Left ventricle myocardium inferior (tissue), 1 donor: ENCODE measurements around the gene WNT3A. TPM values are rescaled to one million over a fixed set of nuclear protein-coding genes. Genes with fewer than 3 reads are reported as not detected.

ENCODE experiments used
- DNase-seq: peaks from one replicate; pipeline ENCODE4 v3.0.0-alpha.2; 2020
- H3K27ac ChIP-seq: fragments of 200-600 bp; replicated peaks from 2 replicates; pipeline ENCODE4 v1.8.0; 2021
- H3K27me3 ChIP-seq: fragments of 200-600 bp; 2 replicates; pipeline ENCODE4 v1.8.0; 2021; ENCODE audit warnings: low read depth
- H3K36me3 ChIP-seq: fragments of 200-600 bp; 2 replicates; pipeline ENCODE4 v1.8.0; 2021
- H3K4me1 ChIP-seq: fragments of 200-600 bp; 2 replicates; pipeline ENCODE4 v1.8.0; 2021
- H3K4me3 ChIP-seq: fragments of 200-600 bp; 2 replicates; pipeline ENCODE4 v1.8.0; 2021; ENCODE audit warnings: mild to moderate bottlenecking, moderate library complexity
- H3K9me3 ChIP-seq: fragments of 200-600 bp; replicated peaks from 2 replicates; pipeline ENCODE4 v1.8.0; 2021
- intact Hi-C: fragments of 100-400 bp; cut with micrococcal nuclease; formaldehyde crosslinking; loops from one replicate; pipeline ENCODE4 v1.11.0; 2022
- total RNA-seq: library from RNA; stranded (reverse); fragmentation: NEBNext Ultra II Directional; extraction: Animal tissue kit (Norgen Biotek cat#: 25700); gene quantifications from one replicate; pipeline ENCODE4 v1.2.1, GENCODE V29; 2021
- TF ChIP-seq, protein P1 (sequence below): fragments of 200-600 bp; IDR thresholded peaks from 2 replicates; pipeline ENCODE4 v1.8.0; 2021; ENCODE audit warnings: antibody characterized with exemption, mild to moderate bottlenecking, borderline replicate concordance
- donor health status: DM: no; HTN: yes; CAD: no; lungs with severe emphysema.

WNT3A gene
- total RNA-seq, 1 donor from 2014 or later = not detected

DNA sequence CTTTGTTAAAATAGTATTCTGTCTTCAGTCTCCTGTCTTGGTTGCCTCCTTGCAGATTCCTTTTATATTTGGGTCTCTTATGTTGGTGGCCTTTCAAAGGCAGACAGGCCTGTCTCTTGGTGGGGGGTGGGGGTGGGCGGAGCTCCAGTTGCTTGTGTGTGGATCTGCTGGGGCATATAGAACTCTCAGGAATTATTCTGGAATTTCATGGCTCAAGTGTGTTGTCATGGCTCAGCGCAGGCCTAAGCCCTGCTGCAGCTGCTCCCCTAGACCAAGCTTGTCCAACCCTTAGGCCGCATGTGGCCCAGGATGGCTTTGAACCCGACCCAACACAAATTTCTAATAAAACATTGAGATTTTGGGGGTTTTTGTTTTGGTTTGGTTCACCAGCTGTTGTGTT is 88.4 kb downstream of the WNT3A start:
- no peaks in the 10 kb centered on the region for H3K27me3 ChIP-seq
- peaks cover 14% of the 10 kb centered on the region for H3K9me3 ChIP-seq
- peaks cover 63% of the 10 kb centered on the region for H3K4me1 ChIP-seq
- no peak overlapping the region for H3K27ac ChIP-seq
- DNase-seq = no peak
- no peak overlapping the region for H3K4me3 ChIP-seq
- H3K36me3 ChIP-seq = peaks cover 47% of the 10 kb centered on the region
- TF ChIP-seq, protein P1, sequence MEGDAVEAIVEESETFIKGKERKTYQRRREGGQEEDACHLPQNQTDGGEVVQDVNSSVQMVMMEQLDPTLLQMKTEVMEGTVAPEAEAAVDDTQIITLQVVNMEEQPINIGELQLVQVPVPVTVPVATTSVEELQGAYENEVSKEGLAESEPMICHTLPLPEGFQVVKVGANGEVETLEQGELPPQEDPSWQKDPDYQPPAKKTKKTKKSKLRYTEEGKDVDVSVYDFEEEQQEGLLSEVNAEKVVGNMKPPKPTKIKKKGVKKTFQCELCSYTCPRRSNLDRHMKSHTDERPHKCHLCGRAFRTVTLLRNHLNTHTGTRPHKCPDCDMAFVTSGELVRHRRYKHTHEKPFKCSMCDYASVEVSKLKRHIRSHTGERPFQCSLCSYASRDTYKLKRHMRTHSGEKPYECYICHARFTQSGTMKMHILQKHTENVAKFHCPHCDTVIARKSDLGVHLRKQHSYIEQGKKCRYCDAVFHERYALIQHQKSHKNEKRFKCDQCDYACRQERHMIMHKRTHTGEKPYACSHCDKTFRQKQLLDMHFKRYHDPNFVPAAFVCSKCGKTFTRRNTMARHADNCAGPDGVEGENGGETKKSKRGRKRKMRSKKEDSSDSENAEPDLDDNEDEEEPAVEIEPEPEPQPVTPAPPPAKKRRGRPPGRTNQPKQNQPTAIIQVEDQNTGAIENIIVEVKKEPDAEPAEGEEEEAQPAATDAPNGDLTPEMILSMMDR = no peak
- intact Hi-C loops = no loop called here

DNA sequence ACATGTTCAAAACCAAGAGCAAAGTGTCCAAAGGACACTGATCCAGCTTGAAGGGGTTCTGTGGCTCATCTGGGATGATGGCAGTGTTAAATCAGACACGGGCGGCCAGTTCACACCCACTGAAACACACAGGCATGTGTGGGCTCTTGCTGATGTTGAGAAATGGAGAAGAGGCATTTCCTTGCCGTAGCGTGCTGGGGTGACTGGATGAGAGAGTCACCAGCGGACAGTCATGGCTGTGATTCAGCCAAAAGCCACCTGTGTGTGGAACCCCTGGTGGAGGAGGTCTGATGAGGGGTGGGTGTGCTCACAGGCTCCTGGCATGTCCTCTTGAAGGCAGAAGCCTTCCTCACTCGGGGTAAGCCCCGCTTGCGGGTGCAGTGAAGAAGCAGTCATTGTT is 89.1 kb downstream of the WNT3A start:
- Histone ChIP-seq H3K4me3 (no peak overlapping the region), H3K36me3 (peaks cover 54% of the 10 kb centered on the region), H3K9me3 (peaks cover 14% of the 10 kb centered on the region), H3K4me1 (peaks cover 58% of the 10 kb centered on the region), H3K27ac (no peak overlapping the region), H3K27me3 (no peaks in the 10 kb centered on the region)
- DNase-seq = no peak
- TF ChIP-seq, protein P1 = no peak
- intact Hi-C loops = no loop called here

DNA sequence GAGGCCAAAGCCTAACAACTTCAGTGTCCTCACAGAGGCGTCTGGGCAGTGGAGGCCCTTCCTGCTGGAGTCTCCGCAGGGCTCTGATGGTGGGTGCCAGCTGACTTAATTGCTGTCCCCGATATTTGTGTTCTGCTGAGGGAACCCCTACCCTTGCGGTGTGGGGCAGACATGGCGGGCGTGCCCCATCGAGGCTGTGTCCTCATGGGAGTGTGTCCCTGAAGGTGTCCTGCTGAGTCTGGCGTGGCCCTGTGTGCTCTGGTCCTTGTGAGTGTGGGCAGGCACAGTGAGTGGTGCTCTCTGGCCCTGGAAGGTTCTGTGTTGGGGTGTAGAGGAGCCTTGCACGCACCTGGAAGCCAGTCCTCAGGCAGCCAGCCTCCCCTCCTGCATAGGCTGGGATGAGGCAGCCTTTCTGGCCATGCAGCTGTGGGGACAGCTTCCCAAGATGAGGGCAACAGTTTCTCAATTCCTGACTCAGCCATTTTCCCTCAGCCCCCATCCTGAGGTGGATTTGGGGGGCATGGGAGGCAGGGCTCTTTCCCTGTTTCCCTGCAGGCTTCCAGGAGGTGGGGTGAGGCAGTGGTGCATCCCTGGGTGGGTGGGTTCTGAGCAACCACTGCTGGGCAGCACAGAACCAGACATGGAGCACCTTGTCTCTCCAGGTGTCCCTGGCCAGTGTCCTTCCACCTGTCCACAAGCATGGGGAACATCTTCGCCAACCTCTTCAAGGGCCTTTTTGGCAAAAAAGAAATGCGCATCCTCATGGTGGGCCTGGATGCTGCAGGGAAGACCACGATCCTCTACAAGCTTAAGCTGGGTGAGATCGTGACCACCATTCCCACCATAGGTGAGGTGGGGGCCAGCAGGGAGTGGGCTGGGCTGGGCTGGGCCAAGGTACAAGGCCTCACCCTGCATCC is 89.9 kb downstream of the WNT3A start:
- intact Hi-C loops = no loop called here
- no peaks in the 10 kb centered on the region for H3K27me3 ChIP-seq
- H3K4me1 ChIP-seq = peaks cover 58% of the 10 kb centered on the region
- no peak for DNase-seq
- no peak overlapping the region for H3K4me3 ChIP-seq
- TF ChIP-seq, protein P1 = no peak
- peaks cover 57% of the 10 kb centered on the region for H3K36me3 ChIP-seq
- no peak overlapping the region for H3K27ac ChIP-seq
- H3K9me3 ChIP-seq = peaks cover 14% of the 10 kb centered on the region

DNA sequence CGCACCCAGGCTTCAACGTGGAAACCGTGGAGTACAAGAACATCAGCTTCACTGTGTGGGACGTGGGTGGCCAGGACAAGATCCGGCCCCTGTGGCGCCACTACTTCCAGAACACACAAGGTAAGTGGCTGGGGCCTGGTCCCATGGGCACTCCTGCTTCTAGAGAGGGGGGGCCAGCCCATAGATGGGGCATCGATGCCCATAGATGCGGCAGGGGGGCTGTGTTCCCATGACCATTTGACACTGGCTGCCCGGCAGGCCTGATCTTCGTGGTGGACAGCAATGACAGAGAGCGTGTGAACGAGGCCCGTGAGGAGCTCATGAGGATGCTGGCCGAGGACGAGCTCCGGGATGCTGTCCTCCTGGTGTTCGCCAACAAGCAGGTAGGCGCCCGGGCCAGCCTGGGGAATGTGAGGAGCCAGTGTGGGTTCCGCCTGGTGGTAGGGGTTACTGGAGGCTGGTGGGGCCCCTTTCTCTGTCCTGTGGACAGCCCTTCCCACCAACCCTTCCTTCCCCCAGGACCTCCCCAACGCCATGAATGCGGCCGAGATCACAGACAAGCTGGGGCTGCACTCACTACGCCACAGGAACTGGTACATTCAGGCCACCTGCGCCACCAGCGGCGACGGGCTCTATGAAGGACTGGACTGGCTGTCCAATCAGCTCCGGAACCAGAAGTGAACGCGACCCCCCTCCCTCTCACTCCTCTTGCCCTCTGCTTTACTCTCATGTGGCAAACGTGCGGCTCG is 90.7 kb downstream of the WNT3A start:
- no peak overlapping the region for H3K4me3 ChIP-seq
- intact Hi-C loops = no loop called here
- TF ChIP-seq, protein P1 = no peak
- peaks cover 54% of the 10 kb centered on the region for H3K36me3 ChIP-seq
- DNase-seq = no peak
- H3K27me3 ChIP-seq = no peaks in the 10 kb centered on the region
- H3K9me3 ChIP-seq = peaks cover 14% of the 10 kb centered on the region
- no peak overlapping the region for H3K27ac ChIP-seq
- peaks cover 58% of the 10 kb centered on the region for H3K4me1 ChIP-seq

DNA sequence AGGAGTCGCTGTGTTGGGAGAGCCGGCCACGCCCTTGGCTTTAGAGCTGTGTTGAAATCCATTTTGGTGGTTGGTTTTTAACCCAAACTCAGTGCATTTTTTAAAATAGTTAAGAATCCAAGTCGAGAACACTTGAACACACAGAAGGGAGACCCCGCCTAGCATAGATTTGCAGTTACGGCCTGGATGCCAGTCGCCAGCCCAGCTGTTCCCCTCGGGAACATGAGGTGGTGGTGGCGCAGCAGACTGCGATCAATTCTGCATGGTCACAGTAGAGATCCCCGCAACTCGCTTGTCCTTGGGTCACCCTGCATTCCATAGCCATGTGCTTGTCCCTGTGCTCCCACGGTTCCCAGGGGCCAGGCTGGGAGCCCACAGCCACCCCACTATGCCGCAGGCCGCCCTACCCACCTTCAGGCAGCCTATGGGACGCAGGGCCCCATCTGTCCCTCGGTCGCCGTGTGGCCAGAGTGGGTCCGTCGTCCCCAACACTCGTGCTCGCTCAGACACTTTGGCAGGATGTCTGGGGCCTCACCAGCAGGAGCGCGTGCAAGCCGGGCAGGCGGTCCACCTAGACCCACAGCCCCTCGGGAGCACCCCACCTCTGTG is 91.6 kb downstream of the WNT3A start:
- Histone ChIP-seq H3K27me3 (no peaks in the 10 kb centered on the region), H3K9me3 (peaks cover 14% of the 10 kb centered on the region), H3K36me3 (peaks cover 54% of the 10 kb centered on the region), H3K4me3 (no peak overlapping the region), H3K4me1 (peaks cover 57% of the 10 kb centered on the region), H3K27ac (no peak overlapping the region)
- intact Hi-C loops = no loop called here
- TF ChIP-seq, protein P1 = no peak
- DNase-seq = no peak
